ENCODE results near the gene CTNNA3.
"Not testable (repeated sequence)": the region's sequence is repeated elsewhere in the genome, so short reads cannot be mapped to it uniquely, and the experiment has no call there.

Gene CTNNA3

GRCh38 chr10:66366163-66366562 is 1329.8 kb downstream of the CTNNA3 start:
- DNase-seq (ENCODE audit: low read depth), result no peak

GRCh38 chr10:66365686-66366085 is 1330.3 kb downstream of the CTNNA3 start:
- DNase-seq (ENCODE audit: low read depth), result no peak

GRCh38 chr10:66362522-66362921 is 1333.5 kb downstream of the CTNNA3 start:
- DNase-seq (ENCODE audit: low read depth), result no peak

- not testable (repeated sequence) for DNase-seq (ENCODE audit: low read depth)
Measured at GRCh38 chr10:66353822-66354221, 1342.2 kb downstream of the CTNNA3 start.

GRCh38 chr10:66353422-66353821 is 1342.6 kb downstream of the CTNNA3 start:
- no peak for DNase-seq (ENCODE audit: low read depth)

- DNase-seq (ENCODE audit: low read depth), result no peak
Measured at GRCh38 chr10:66350622-66351399, 1345.2 kb downstream of the CTNNA3 start.

GRCh38 chr10:66349726-66350125 is 1346.3 kb downstream of the CTNNA3 start:
- DNase-seq (ENCODE audit: low read depth), result no peak

GRCh38 chr10:66349076-66349475 is 1346.9 kb downstream of the CTNNA3 start:
- no peak for DNase-seq (ENCODE audit: low read depth)

GRCh38 chr10:66337211-66337610 is 1358.8 kb downstream of the CTNNA3 start:
- no peak for DNase-seq (ENCODE audit: low read depth)

GRCh38 chr10:66336791-66337190 is 1359.2 kb downstream of the CTNNA3 start:
- DNase-seq (ENCODE audit: low read depth), result no peak

- not testable (repeated sequence) for DNase-seq (ENCODE audit: low read depth)
Measured at GRCh38 chr10:66335753-66336152, 1360.2 kb downstream of the CTNNA3 start.

GRCh38 chr10:66329147-66329546 is 1366.8 kb downstream of the CTNNA3 start:
- DNase-seq (ENCODE audit: low read depth), result no peak

GRCh38 chr10:66326876-66327275 is 1369.1 kb downstream of the CTNNA3 start:
- DNase-seq (ENCODE audit: low read depth), result no peak

- no peak for DNase-seq (ENCODE audit: low read depth)
Measured at GRCh38 chr10:66322777-66323176, 1373.2 kb downstream of the CTNNA3 start.

- no peak for DNase-seq (ENCODE audit: low read depth)
Measured at GRCh38 chr10:66321723-66322665, 1374.0 kb downstream of the CTNNA3 start.

GRCh38 chr10:66318761-66319160 is 1377.2 kb downstream of the CTNNA3 start:
- DNase-seq (ENCODE audit: low read depth), result no peak

GRCh38 chr10:66307826-66308225 is 1388.2 kb downstream of the CTNNA3 start:
- DNase-seq (ENCODE audit: low read depth), result no peak

GRCh38 chr10:66301078-66301477 is 1394.9 kb downstream of the CTNNA3 start:
- DNase-seq (ENCODE audit: low read depth), result no peak

GRCh38 chr10:66295602-66296001 is 1400.4 kb downstream of the CTNNA3 start:
- no peak for DNase-seq (ENCODE audit: low read depth)

GRCh38 chr10:66294538-66294937 is 1401.5 kb downstream of the CTNNA3 start:
- no peak for DNase-seq (ENCODE audit: low read depth)

- DNase-seq (ENCODE audit: low read depth), result no peak
Measured at GRCh38 chr10:66292922-66293321, 1403.1 kb downstream of the CTNNA3 start.

GRCh38 chr10:66292456-66292855 is 1403.5 kb downstream of the CTNNA3 start:
- no peak for DNase-seq (ENCODE audit: low read depth)

- DNase-seq (ENCODE audit: low read depth), result no peak
Measured at GRCh38 chr10:66291133-66291532, 1404.9 kb downstream of the CTNNA3 start.
